K562 (cell line): ENCODE results near the gene DHRS13. TPM values are rescaled to one million over a fixed set of nuclear protein-coding genes. Genes with fewer than 3 reads are reported as not detected.

ENCODE experiments used
- BDP1 ChIP-seq: IDR thresholded peaks from 3 replicates; pipeline ENCODE4 v1.6.1; 2011; ENCODE audit not compliant: insufficient read length, insufficient read depth
- CBFA2T3 ChIP-seq: fragments of 450-650 bp; IDR thresholded peaks from 2 replicates; pipeline ENCODE4 v1.6.1; 2017
- CREBBP ChIP-seq: IDR thresholded peaks from one replicate; pipeline ENCODE4 v1.6.1; 2012; ENCODE audit warnings: low read depth, mild to moderate bottlenecking, control low read depth, inconsistent platforms, low read length
- FOXK1 ChIP-seq: sonication (generic); formaldehyde crosslinking; IDR thresholded peaks from 2 replicates; pipeline ENCODE4 v1.8.0; 2022; ENCODE audit warnings: missing genetic modification reagents, mild to moderate bottlenecking, borderline replicate concordance
- FOXP1 ChIP-seq: sonication (generic); formaldehyde crosslinking; IDR thresholded peaks from 2 replicates; pipeline ENCODE4 v1.8.0; 2022; ENCODE audit warnings: mild to moderate bottlenecking, missing genetic modification reagents
- HNRNPH1 ChIP-seq: fragments of 200-400 bp; formaldehyde crosslinking; optimal IDR thresholded peaks from 2 replicates; pipeline ENCODE3; 2017; ENCODE audit warnings: low read depth, mild to moderate bottlenecking, low read length, moderate library complexity
- KDM1A ChIP-seq, 2 experiments: fragments of 450-650 bp; IDR thresholded peaks; 2 replicates each; pipeline ENCODE4 v1.6.1; 2016; ENCODE audit warnings: mild to moderate bottlenecking in 2 of 2
- MCM3 ChIP-seq: fragments of 450-650 bp; IDR thresholded peaks from 2 replicates; pipeline ENCODE4 v1.6.1; 2016
- RAD21 ChIP-seq, 2 experiments: fragments of 250-450 bp in 1 of 2; fragments of 450-650 bp in 1 of 2; sonication (Bioruptor Pico) in 1 of 2; formaldehyde crosslinking in 1 of 2; IDR thresholded peaks in 1 of 2; conservative IDR thresholded peaks in 1 of 2; 2 replicates each; pipeline versions ENCODE4 v1.4.0 to v1.8.0; 2020 to 2022; ENCODE audit warnings: mild to moderate bottlenecking in 2 of 2, moderate library complexity in 1 of 2
- SMARCA4 ChIP-seq: fragments of 450-650 bp; IDR thresholded peaks from 2 replicates; pipeline ENCODE4 v1.6.1; 2016
- SMARCA5 ChIP-seq: fragments of 450-650 bp; IDR thresholded peaks from 2 replicates; pipeline ENCODE4 v1.6.1; 2016
- ZBTB8A ChIP-seq: fragments of 450-650 bp; IDR thresholded peaks from 2 replicates; pipeline ENCODE4 v1.6.1; 2018; ENCODE audit warnings: mild to moderate bottlenecking, moderate library complexity; ENCODE audit not compliant: partially characterized antibody
- ZNF668 ChIP-seq: fragments of 250-450 bp; sonication (Bioruptor Pico); IDR thresholded peaks from 2 replicates; pipeline ENCODE4 v1.8.0; 2022; ENCODE audit warnings: mild to moderate bottlenecking, inconsistent platforms
- polyA plus RNA-seq, 8 experiments: library from polyadenylated mRNA; depleted of rRNA in 4 of 8; stranded (reverse) in 5 of 8; unstranded in 3 of 8; fragments of >200 nt; fragmentation: Nextera tagmentation in 2 of 8; fragmentation: Illumina TruSeq in 1 of 8; extraction: Ambion mirVana in 2 of 8; extraction: Trizol in 1 of 8; gene quantifications; 2 replicates each; pipeline versions ENCODE4 v1.2.1 to v1.2.3, GENCODE V29; 2011 to 2014; ENCODE audit warnings: inconsistent platforms in 1 of 8, missing spikeins in 1 of 8
- total RNA-seq, 7 experiments: library from RNA; depleted of rRNA in 6 of 7; stranded (reverse); fragments of >200 nt in 6 of 7; fragmentation: Illumina TruSeq in 2 of 7; extraction: Trizol in 2 of 7; gene quantifications; 2 replicates each; pipeline versions ENCODE4 v1.2.1 to v1.2.3, GENCODE V29; 2011 to 2021; ENCODE audit warnings: low replicate concordance in 1 of 7
- TF ChIP-seq, protein P1 (sequence below): fragments of 250-450 bp; sonication (Bioruptor Pico); IDR thresholded peaks from 2 replicates; pipeline ENCODE4 v1.8.0; 2022; ENCODE audit warnings: moderate library complexity, mild to moderate bottlenecking, inconsistent platforms
- TF ChIP-seq, protein P2 (sequence below): fragments of 250-450 bp; sonication (Bioruptor Pico); IDR thresholded peaks from 2 replicates; pipeline ENCODE4 v1.5.0; 2022; ENCODE audit warnings: mild to moderate bottlenecking
- TF ChIP-seq, protein P3 (sequence below): fragments of 250-450 bp; sonication (Bioruptor Pico); IDR thresholded peaks from 2 replicates; pipeline ENCODE4 v1.5.0; 2021; ENCODE audit warnings: mild to moderate bottlenecking, borderline replicate concordance
- TF ChIP-seq, protein P4 (sequence below): sonication (generic); formaldehyde crosslinking; IDR thresholded peaks from 2 replicates; pipeline ENCODE4 v1.8.1; 2023; ENCODE audit warnings: mild to moderate bottlenecking, missing genetic modification reagents
- TF ChIP-seq, protein P5 (sequence below), 2 experiments: fragments of 450-650 bp; IDR thresholded peaks; 2 replicates each; pipeline ENCODE4 v1.6.1; 2018; ENCODE audit warnings: mild to moderate bottlenecking in 2 of 2, low read depth in 1 of 2; ENCODE audit not compliant: partially characterized antibody in 2 of 2

The DHRS13 gene
- total and polyA plus RNA-seq, 9 of the 15 experiments (the other 6 are each of a cell fraction or from before 2014, with no cell fraction given), result 0.32 to 52.3 (median 34.3) TPM; not detected in 1

DNA sequence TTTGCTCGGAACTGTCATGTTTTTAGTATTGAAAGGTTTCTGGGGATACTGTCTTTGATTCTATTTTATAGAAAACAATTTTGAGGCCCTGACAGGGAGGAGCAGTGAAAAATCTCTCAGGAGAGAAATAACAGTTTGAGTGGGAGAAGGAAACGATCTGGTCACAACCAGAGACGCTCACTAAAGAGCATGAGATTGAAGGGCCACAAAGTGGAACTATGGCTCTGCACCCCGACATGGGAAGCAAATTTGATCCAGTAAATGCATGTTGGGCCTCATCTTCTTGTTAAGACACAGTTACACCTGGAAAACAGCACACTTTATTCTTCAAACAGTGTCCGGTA lies 47.6 kb downstream of the DHRS13 start (continued):
- TF ChIP-seq, protein P1, sequence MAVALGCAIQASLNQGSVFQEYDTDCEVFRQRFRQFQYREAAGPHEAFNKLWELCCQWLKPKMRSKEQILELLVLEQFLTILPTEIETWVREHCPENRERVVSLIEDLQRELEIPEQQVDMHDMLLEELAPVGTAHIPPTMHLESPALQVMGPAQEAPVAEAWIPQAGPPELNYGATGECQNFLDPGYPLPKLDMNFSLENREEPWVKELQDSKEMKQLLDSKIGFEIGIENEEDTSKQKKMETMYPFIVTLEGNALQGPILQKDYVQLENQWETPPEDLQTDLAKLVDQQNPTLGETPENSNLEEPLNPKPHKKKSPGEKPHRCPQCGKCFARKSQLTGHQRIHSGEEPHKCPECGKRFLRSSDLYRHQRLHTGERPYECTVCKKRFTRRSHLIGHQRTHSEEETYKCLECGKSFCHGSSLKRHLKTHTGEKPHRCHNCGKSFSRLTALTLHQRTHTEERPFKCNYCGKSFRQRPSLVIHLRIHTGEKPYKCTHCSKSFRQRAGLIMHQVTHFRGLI (CRISPR knock-in tag), result no peak
- TF ChIP-seq HNRNPH1 (no peak), ZNF668 (no peak), KDM1A (IDR thresholded peaks at IDR 0.05) (no peak), CBFA2T3 (no peak), FOXK1 (CRISPR knock-in tag) (0 out of 2 replicates have a peak, but pooled peaks have one; percentile 23), ZBTB8A (no peak), SMARCA4 (no peak), BDP1 (no peak), FOXP1 (peak; percentile 13; the same call in 1 of the 2 replicates), RAD21 (CRISPR knock-in tag; conservative IDR thresholded peaks at IDR 0.05 in 1 of 2, IDR thresholded peaks at IDR 0.05 in 1 of 2) (0 out of 4 replicates have a peak, but pooled peaks of 1 of the 2 experiments have one; percentile 0), MCM3 (no peak), SMARCA5 (no peak), CREBBP (no peak)
- TF ChIP-seq, protein P2, sequence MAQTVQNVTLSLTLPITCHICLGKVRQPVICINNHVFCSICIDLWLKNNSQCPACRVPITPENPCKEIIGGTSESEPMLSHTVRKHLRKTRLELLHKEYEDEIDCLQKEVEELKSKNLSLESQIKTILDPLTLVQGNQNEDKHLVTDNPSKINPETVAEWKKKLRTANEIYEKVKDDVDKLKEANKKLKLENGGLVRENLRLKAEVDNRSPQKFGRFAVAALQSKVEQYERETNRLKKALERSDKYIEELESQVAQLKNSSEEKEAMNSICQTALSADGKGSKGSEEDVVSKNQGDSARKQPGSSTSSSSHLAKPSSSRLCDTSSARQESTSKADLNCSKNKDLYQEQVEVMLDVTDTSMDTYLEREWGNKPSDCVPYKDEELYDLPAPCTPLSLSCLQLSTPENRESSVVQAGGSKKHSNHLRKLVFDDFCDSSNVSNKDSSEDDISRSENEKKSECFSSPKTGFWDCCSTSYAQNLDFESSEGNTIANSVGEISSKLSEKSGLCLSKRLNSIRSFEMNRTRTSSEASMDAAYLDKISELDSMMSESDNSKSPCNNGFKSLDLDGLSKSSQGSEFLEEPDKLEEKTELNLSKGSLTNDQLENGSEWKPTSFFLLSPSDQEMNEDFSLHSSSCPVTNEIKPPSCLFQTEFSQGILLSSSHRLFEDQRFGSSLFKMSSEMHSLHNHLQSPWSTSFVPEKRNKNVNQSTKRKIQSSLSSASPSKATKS, result no peak
- TF ChIP-seq, protein P3, sequence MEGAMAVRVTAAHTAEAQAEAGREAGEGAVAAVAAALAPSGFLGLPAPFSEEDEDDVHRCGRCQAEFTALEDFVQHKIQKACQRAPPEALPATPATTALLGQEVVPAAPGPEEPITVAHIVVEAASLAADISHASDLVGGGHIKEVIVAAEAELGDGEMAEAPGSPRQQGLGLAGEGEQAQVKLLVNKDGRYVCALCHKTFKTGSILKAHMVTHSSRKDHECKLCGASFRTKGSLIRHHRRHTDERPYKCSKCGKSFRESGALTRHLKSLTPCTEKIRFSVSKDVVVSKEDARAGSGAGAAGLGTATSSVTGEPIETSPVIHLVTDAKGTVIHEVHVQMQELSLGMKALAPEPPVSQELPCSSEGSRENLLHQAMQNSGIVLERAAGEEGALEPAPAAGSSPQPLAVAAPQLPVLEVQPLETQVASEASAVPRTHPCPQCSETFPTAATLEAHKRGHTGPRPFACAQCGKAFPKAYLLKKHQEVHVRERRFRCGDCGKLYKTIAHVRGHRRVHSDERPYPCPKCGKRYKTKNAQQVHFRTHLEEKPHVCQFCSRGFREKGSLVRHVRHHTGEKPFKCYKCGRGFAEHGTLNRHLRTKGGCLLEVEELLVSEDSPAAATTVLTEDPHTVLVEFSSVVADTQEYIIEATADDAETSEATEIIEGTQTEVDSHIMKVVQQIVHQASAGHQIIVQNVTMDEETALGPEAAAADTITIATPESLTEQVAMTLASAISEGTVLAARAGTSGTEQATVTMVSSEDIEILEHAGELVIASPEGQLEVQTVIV (CRISPR knock-in tag), result no peak
- TF ChIP-seq, protein P4, sequence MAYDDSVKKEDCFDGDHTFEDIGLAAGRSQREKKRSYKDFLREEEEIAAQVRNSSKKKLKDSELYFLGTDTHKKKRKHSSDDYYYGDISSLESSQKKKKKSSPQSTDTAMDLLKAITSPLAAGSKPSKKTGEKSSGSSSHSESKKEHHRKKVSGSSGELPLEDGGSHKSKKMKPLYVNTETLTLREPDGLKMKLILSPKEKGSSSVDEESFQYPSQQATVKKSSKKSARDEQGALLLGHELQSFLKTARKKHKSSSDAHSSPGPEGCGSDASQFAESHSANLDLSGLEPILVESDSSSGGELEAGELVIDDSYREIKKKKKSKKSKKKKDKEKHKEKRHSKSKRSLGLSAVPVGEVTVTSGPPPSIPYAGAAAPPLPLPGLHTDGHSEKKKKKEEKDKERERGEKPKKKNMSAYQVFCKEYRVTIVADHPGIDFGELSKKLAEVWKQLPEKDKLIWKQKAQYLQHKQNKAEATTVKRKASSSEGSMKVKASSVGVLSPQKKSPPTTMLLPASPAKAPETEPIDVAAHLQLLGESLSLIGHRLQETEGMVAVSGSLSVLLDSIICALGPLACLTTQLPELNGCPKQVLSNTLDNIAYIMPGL, result no peak
- TF ChIP-seq, protein P5, sequence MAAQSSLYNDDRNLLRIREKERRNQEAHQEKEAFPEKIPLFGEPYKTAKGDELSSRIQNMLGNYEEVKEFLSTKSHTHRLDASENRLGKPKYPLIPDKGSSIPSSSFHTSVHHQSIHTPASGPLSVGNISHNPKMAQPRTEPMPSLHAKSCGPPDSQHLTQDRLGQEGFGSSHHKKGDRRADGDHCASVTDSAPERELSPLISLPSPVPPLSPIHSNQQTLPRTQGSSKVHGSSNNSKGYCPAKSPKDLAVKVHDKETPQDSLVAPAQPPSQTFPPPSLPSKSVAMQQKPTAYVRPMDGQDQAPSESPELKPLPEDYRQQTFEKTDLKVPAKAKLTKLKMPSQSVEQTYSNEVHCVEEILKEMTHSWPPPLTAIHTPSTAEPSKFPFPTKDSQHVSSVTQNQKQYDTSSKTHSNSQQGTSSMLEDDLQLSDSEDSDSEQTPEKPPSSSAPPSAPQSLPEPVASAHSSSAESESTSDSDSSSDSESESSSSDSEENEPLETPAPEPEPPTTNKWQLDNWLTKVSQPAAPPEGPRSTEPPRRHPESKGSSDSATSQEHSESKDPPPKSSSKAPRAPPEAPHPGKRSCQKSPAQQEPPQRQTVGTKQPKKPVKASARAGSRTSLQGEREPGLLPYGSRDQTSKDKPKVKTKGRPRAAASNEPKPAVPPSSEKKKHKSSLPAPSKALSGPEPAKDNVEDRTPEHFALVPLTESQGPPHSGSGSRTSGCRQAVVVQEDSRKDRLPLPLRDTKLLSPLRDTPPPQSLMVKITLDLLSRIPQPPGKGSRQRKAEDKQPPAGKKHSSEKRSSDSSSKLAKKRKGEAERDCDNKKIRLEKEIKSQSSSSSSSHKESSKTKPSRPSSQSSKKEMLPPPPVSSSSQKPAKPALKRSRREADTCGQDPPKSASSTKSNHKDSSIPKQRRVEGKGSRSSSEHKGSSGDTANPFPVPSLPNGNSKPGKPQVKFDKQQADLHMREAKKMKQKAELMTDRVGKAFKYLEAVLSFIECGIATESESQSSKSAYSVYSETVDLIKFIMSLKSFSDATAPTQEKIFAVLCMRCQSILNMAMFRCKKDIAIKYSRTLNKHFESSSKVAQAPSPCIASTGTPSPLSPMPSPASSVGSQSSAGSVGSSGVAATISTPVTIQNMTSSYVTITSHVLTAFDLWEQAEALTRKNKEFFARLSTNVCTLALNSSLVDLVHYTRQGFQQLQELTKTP (IDR thresholded peaks at IDR 0.05; ENCODE audit: low read depth in 1 of 2, partially characterized antibody in 2 of 2), result no peak
